ENCODE results near the gene TOGARAM1.

DNA sequence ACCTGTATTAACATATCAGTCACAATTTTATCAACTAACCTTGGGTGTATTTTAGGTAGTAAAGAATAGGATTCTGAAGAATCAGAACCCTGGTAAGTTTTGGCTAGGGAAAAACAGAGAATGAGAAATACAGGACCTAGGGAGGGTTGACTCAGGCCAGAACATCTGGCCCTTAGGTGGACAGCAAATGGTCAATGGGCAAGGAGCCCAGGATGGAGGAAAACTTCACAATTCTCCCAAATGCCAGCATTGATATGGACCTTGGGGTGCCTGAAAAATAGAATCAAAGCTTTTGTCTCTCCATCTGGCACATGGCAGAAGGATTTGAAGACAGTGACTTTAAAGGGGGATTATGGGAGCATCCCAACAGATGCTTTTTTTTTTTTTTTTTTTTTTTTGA is 89.2 kb downstream of the TOGARAM1 start:
- TF ChIP-seq, protein P1, sequence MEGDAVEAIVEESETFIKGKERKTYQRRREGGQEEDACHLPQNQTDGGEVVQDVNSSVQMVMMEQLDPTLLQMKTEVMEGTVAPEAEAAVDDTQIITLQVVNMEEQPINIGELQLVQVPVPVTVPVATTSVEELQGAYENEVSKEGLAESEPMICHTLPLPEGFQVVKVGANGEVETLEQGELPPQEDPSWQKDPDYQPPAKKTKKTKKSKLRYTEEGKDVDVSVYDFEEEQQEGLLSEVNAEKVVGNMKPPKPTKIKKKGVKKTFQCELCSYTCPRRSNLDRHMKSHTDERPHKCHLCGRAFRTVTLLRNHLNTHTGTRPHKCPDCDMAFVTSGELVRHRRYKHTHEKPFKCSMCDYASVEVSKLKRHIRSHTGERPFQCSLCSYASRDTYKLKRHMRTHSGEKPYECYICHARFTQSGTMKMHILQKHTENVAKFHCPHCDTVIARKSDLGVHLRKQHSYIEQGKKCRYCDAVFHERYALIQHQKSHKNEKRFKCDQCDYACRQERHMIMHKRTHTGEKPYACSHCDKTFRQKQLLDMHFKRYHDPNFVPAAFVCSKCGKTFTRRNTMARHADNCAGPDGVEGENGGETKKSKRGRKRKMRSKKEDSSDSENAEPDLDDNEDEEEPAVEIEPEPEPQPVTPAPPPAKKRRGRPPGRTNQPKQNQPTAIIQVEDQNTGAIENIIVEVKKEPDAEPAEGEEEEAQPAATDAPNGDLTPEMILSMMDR (IDR thresholded peaks at IDR 0.05): no peak
- TF ChIP-seq POLR2A (IDR thresholded peaks at IDR 0.05): no peak
